ENCODE results near the gene PKD1. TPM values are rescaled to one million over a fixed set of nuclear protein-coding genes. Genes with fewer than 3 reads are reported as not detected.
A peak's percentile ranks its signal among the peaks of the same experiment; 100 is the strongest.

Gene PKD1
- 34.8 TPM for total RNA-seq

- ATAC-seq = peak; percentile 84
Measured at GRCh38 chr16:2135770-2136490, at the start of gene PKD1. PKD1 (minus strand) TSS chr16:2135898; CDS start chr16:2135689, 209 bp downstream.

GRCh38 chr16:2184962-2185361 is 49.3 kb upstream of the PKD1 start:
- ATAC-seq = no peak

- no peak for ATAC-seq
Measured at GRCh38 chr16:2184346-2184745, 48.6 kb upstream of the PKD1 start.

GRCh38 chr16:2183671-2184070 is 48.0 kb upstream of the PKD1 start:
- ATAC-seq = no peak

- no peak for ATAC-seq
Measured at GRCh38 chr16:2181952-2182351, 46.3 kb upstream of the PKD1 start.

- no peak for ATAC-seq
Measured at GRCh38 chr16:2180962-2181923, 45.5 kb upstream of the PKD1 start.

- no peak for ATAC-seq
Measured at GRCh38 chr16:2180461-2180860, 44.8 kb upstream of the PKD1 start.

- peak; percentile 17 for ATAC-seq
Measured at GRCh38 chr16:2179576-2179975, 43.9 kb upstream of the PKD1 start.

GRCh38 chr16:2179107-2179501 is 43.4 kb upstream of the PKD1 start:
- ATAC-seq = no peak

- ATAC-seq = peak; percentile 62
Measured at GRCh38 chr16:2178321-2179106, 42.8 kb upstream of the PKD1 start.

- ATAC-seq = no peak
Measured at GRCh38 chr16:2177561-2177960, 41.9 kb upstream of the PKD1 start.

GRCh38 chr16:2177101-2177500 is 41.4 kb upstream of the PKD1 start:
- ATAC-seq = no peak

GRCh38 chr16:2176047-2176446 is 40.3 kb upstream of the PKD1 start:
- ATAC-seq = no peak

GRCh38 chr16:2175454-2175853 is 39.8 kb upstream of the PKD1 start:
- peak; percentile 7 for ATAC-seq

GRCh38 chr16:2174396-2175131 is 38.9 kb upstream of the PKD1 start:
- ATAC-seq = no peak

- ATAC-seq = no peak
Measured at GRCh38 chr16:2173916-2174315, 38.2 kb upstream of the PKD1 start.

- ATAC-seq = no peak
Measured at GRCh38 chr16:2173366-2173765, 37.7 kb upstream of the PKD1 start.

GRCh38 chr16:2172688-2173335 is 37.1 kb upstream of the PKD1 start:
- ATAC-seq = no peak

GRCh38 chr16:2171601-2172178 is 36.0 kb upstream of the PKD1 start:
- no peak for ATAC-seq

- ATAC-seq = no peak
Measured at GRCh38 chr16:2170587-2171435, 35.1 kb upstream of the PKD1 start.

Measured in esophagus mucosa (tissue), 1 donor.